NCI-H1930 (cell line): ENCODE data around the gene PLK4.
"Not testable (repeated sequence)": the region's sequence is repeated elsewhere in the genome, so short reads cannot be mapped to it uniquely, and the experiment has no call there.

Experiments used
- DNase-seq, 2 experiments: peaks; one replicate each; lab custom pipeline; 2025; lab: John Stamatoyannopoulos, UW

PLK4 gene

GRCh38 chr4:127916512-127916911, 35.8 kb downstream of the PLK4 start:
- no peak for DNase-seq

GRCh38 chr4:127917151-127917550, 36.5 kb downstream of the PLK4 start:
- no peak for DNase-seq

- no peak for DNase-seq
Observed at GRCh38 chr4:127920521-127920920, 39.8 kb downstream of the PLK4 start.

- DNase-seq, result no peak
Observed at GRCh38 chr4:127922226-127922625, 41.5 kb downstream of the PLK4 start.

- not testable (repeated sequence) for DNase-seq
Observed at GRCh38 chr4:127925720-127926119, 45.0 kb downstream of the PLK4 start.

GRCh38 chr4:127930175-127930574, 49.5 kb downstream of the PLK4 start:
- no peak for DNase-seq

- DNase-seq, result not testable (repeated sequence)
Observed at GRCh38 chr4:127931836-127932235, 51.1 kb downstream of the PLK4 start.

- no peak for DNase-seq
Observed at GRCh38 chr4:127936974-127937373, 56.3 kb downstream of the PLK4 start.
